ENCODE results near the gene FIBCD1. TPM values are rescaled to one million over a fixed set of nuclear protein-coding genes. Genes with fewer than 3 reads are reported as not detected.

The FIBCD1 gene
- total and polyA plus RNA-seq, 2 experiments from 2014 or later, result 4.4 to 5.6 TPM

GRCh38 chr9:130924448-130924788, 14.6 kb downstream of the FIBCD1 start:
- H3K27me3 ChIP-seq (ENCODE audit: insufficient read depth), result no peaks in the 10 kb centered on the region
- H3K4me2 ChIP-seq, result no peak overlapping the region
- H3K36me3 ChIP-seq (ENCODE audit: insufficient read depth), result no peaks in the 10 kb centered on the region
- H3K36me3 Mint-ChIP-seq (ENCODE audit: low read depth), result no peaks in the 10 kb centered on the region
- TF ChIP-seq ZNF462 (CRISPR knock-in tag; IDR thresholded peaks at IDR 0.05), result no peak
- no peak for TF ChIP-seq EZH2 (IDR thresholded peaks at IDR 0.05; ENCODE audit: low read depth, unreplicated experiment)
- H3K27ac ChIP-seq (ENCODE audit: low read depth), result no peak overlapping the region
- H3K9me2 ChIP-seq (ENCODE audit: insufficient read depth), result no peaks in the 10 kb centered on the region
- H3K27ac Mint-ChIP-seq, result no peak overlapping the region
- peak; percentile 11 for ATAC-seq
- H3K79me2 ChIP-seq (replicated peaks; ENCODE audit: insufficient read depth), result no peaks in the 10 kb centered on the region
- no peak overlapping the region for H2AFZ ChIP-seq
- no peaks in the 10 kb centered on the region for H3F3A ChIP-seq (replicated peaks; ENCODE audit: low read depth)
- no peaks in the 10 kb centered on the region for H4K20me1 ChIP-seq (replicated peaks; ENCODE audit: insufficient read depth)
- peaks cover 11% of the 10 kb centered on the region for H3K4me1 Mint-ChIP-seq
- H3K9me3 Mint-ChIP-seq, result no peaks in the 10 kb centered on the region
- no peak overlapping the region for H3K4me3 Mint-ChIP-seq
- H3K4me3 ChIP-seq, result no peak overlapping the region
- H3K4me1 ChIP-seq (ENCODE audit: insufficient read depth), result no peaks in the 10 kb centered on the region
- DNase-seq (ENCODE audit: low spot score), result no peak
- H3K27me3 Mint-ChIP-seq (ENCODE audit: insufficient read depth, low read depth, poor library complexity), result peaks cover 8% of the 10 kb centered on the region

- no peak overlapping the region for H3K4me2 ChIP-seq
- no peaks in the 10 kb centered on the region for H3K36me3 Mint-ChIP-seq (ENCODE audit: low read depth)
- H2AFZ ChIP-seq, result no peak overlapping the region
- H3K27ac Mint-ChIP-seq, result no peak overlapping the region
- no peak overlapping the region for H3K27ac ChIP-seq (ENCODE audit: low read depth)
- H3F3A ChIP-seq (replicated peaks; ENCODE audit: low read depth), result no peaks in the 10 kb centered on the region
- H3K9me3 Mint-ChIP-seq, result no peaks in the 10 kb centered on the region
- H3K4me3 ChIP-seq, result no peak overlapping the region
- H3K79me2 ChIP-seq (replicated peaks; ENCODE audit: insufficient read depth), result no peaks in the 10 kb centered on the region
- no peaks in the 10 kb centered on the region for H3K36me3 ChIP-seq (ENCODE audit: insufficient read depth)
- no peaks in the 10 kb centered on the region for H3K9me2 ChIP-seq (ENCODE audit: insufficient read depth)
- DNase-seq (ENCODE audit: low spot score) (no peak), ATAC-seq (peak; percentile 13)
- peaks cover 11% of the 10 kb centered on the region for H3K4me1 Mint-ChIP-seq
- no peaks in the 10 kb centered on the region for H3K27me3 ChIP-seq (ENCODE audit: insufficient read depth)
- H3K27me3 Mint-ChIP-seq (ENCODE audit: insufficient read depth, low read depth, poor library complexity), result peaks cover 8% of the 10 kb centered on the region
- TF ChIP-seq CTCF (conservative IDR thresholded peaks at IDR 0.05; ENCODE audit: low read depth in 2 of 2), result no peak
- H3K4me1 ChIP-seq (ENCODE audit: insufficient read depth), result no peaks in the 10 kb centered on the region
- no peaks in the 10 kb centered on the region for H4K20me1 ChIP-seq (replicated peaks; ENCODE audit: insufficient read depth)
- H3K4me3 Mint-ChIP-seq, result no peak overlapping the region
These were observed 15.2 kb downstream of the FIBCD1 start for GRCh38 chr9:130923611-130924447.

Data from GM23338 (cell line).